Measurements from ENCODE around the gene SUPT16H. TPM values are rescaled to one million over a fixed set of nuclear protein-coding genes. Genes with fewer than 3 reads are reported as not detected.

SUPT16H gene
- total and polyA plus RNA-seq, 2 of the 13 experiments (the other 11 are each of a cell fraction or from before 2014, with no cell fraction given): 77.5 to 230 TPM

- peak overlapping the region; percentile 59 for H2AFZ ChIP-seq (ENCODE audit: low read length)
- H3K27ac ChIP-seq (ENCODE audit: extremely low read length, insufficient read depth, low read length): peak overlapping the region; percentile 88
- no peaks in the 10 kb centered on the region for H3K9me3 ChIP-seq (ENCODE audit: low read length)
- no peaks in the 10 kb centered on the region for H3K36me3 ChIP-seq (replicated peaks in 1 of 2; ENCODE audit: control insufficient read depth in 1 of 2, insufficient read depth in 2 of 2, low read length in 2 of 2)
- H3K79me2 ChIP-seq (ENCODE audit: insufficient read depth, low read length): no peaks in the 10 kb centered on the region
- peak; percentile 96 for FAIRE-seq
- 7% methylated on average over 16 of the region's 16 CpGs for WGBS (ENCODE audit: low lambda C conversion rate)
- H3K4me3 ChIP-seq (replicated peaks in 1 of 3; ENCODE audit: insufficient read depth in 1 of 3, low read depth in 2 of 3, low read length in 3 of 3): peak overlapping the region; percentile 50 to 70 (median 59)
- peak overlapping the region; percentile 94 for H3K4me2 ChIP-seq (ENCODE audit: low read depth, low read length)
- no peaks in the 10 kb centered on the region; a peak in 1 of 5 replicates for H3K27me3 ChIP-seq (ENCODE audit: control insufficient read depth in 1 of 2, insufficient read depth in 2 of 2, low read length in 2 of 2)
- ChIA-PET POLR2A (interaction anchor here (0.8 to 2.8 kb wide), 19 partner anchors 10 to 253 kb away, joined by 3 to 11 read pairs (median 4); partner anchors contain the start of genes CHD8 and METTL3), CTCF (ENCODE audit: low intra/inter-chr PET ratio, low total read pairs) (no interaction called here)
- BruUV-seq (replicated peaks): no TSS peak
- in situ Hi-C loops (cut with HindIII; ENCODE audit: extremely low pct_ligation_motif_present, low pct_unique_long_range_greater_than_20kb): no loop called here
- H3K9ac ChIP-seq (ENCODE audit: insufficient read depth, low read depth, low read length): peak overlapping the region; percentile 80
- ATAC-seq: peak; percentile 95
- H3K4me1 ChIP-seq (ENCODE audit: insufficient read depth, low read length): peaks cover 37% of the 10 kb centered on the region
- no peaks in the 10 kb centered on the region for H4K20me1 ChIP-seq (ENCODE audit: insufficient read depth, low read length)
- DNase-seq (ENCODE audit: low spot score): peak; percentile 100
- intact Hi-C loops (cut with micrococcal nuclease; ENCODE audit: unreplicated experiment): loop anchor here (2.0 kb wide), 1 partner anchor 40 kb away; the partner anchor contains the start of gene HNRNPC
- TF ChIP-seq MAZ (IDR thresholded peaks at IDR 0.05; ENCODE audit: borderline replicate concordance, low read depth, low read length) (no peak), MAZ (CRISPR knock-in tag; IDR thresholded peaks at IDR 0.05; ENCODE audit: low read depth) (peak; percentile 43; the same call in 1 of the 2 replicates), ZNF333 (CRISPR knock-in tag; IDR thresholded peaks at IDR 0.05; ENCODE audit: borderline replicate concordance) (no peak), ZBTB34 (CRISPR knock-in tag; IDR thresholded peaks at IDR 0.05) (no peak), ZNF251 (CRISPR knock-in tag; IDR thresholded peaks at IDR 0.05) (no peak), STAT5B (CRISPR knock-in tag; IDR thresholded peaks at IDR 0.05) (no peak), ZSCAN30 (CRISPR knock-in tag; IDR thresholded peaks at IDR 0.05) (no peak), GMEB1 (CRISPR knock-in tag; IDR thresholded peaks at IDR 0.05; ENCODE audit: borderline replicate concordance) (peak; percentile 29; the same call in 1 of the 2 replicates), ZZZ3 (CRISPR knock-in tag; IDR thresholded peaks at IDR 0.05; ENCODE audit: borderline replicate concordance) (no peak), PCBP1 (IDR thresholded peaks at IDR 0.05; ENCODE audit: borderline replicate concordance, low read depth, low read length) (no peak), ZNF160 (CRISPR knock-in tag; IDR thresholded peaks at IDR 0.05) (no peak), THAP7 (CRISPR knock-in tag; IDR thresholded peaks at IDR 0.05) (no peak), ZKSCAN5 (CRISPR knock-in tag; IDR thresholded peaks at IDR 0.05) (no peak), TAF15 (IDR thresholded peaks at IDR 0.05; ENCODE audit: low read depth, low read length, poor library complexity, severe bottlenecking) (no peak), NPAS2 (CRISPR knock-in tag; IDR thresholded peaks at IDR 0.05; ENCODE audit: borderline replicate concordance) (no peak), ZNF253 (CRISPR knock-in tag; IDR thresholded peaks at IDR 0.05; ENCODE audit: borderline replicate concordance) (no peak), HNF4A (CRISPR knock-in tag; IDR thresholded peaks at IDR 0.05) (no peak), ZNF138 (CRISPR knock-in tag; IDR thresholded peaks at IDR 0.05; ENCODE audit: low read depth) (no peak), ELK4 (CRISPR knock-in tag; IDR thresholded peaks at IDR 0.05; ENCODE audit: borderline replicate concordance) (no peak)
These were observed 75.2 kb downstream of the SUPT16H start for GRCh38 chr14:21308479-21309237.

All from HepG2 (cell line).